H1 (cell line): ENCODE data around the gene AHDC1. TPM values are rescaled to one million over a fixed set of nuclear protein-coding genes. Genes with fewer than 3 reads are reported as not detected.

Experiments
- ATF3 ChIP-seq: IDR thresholded peaks from 2 replicates; pipeline ENCODE4 v1.6.1; 2011; ENCODE audit warnings: low read depth, mild to moderate bottlenecking, low read length; ENCODE audit not compliant: insufficient read depth
- CEBPB ChIP-seq: IDR thresholded peaks from 2 replicates; pipeline ENCODE4 v1.6.1; 2012; ENCODE audit warnings: low read depth, low read length
- CHD7 ChIP-seq: fragments of 300-600 bp; sonication (generic); IDR thresholded peaks from 2 replicates; pipeline ENCODE4 v1.7.1; 2012; ENCODE audit warnings: low read length, moderate library complexity, mild to moderate bottlenecking, inconsistent platforms; ENCODE audit not compliant: insufficient replicate concordance
- CTBP2 ChIP-seq: IDR thresholded peaks from 2 replicates; pipeline ENCODE4 v1.7.0; 2011; ENCODE audit warnings: borderline replicate concordance, mild to moderate bottlenecking, moderate library complexity, mixed read lengths, low read length; ENCODE audit not compliant: insufficient read depth, insufficient read length
- EP300 ChIP-seq, 2 experiments: IDR thresholded peaks; 1 replicate in 1 of 2; 2 replicates in 1 of 2; pipeline ENCODE4 v1.6.1; 2011 to 2012; ENCODE audit warnings: low read depth in 2 of 2, low read length in 2 of 2, mild to moderate bottlenecking in 2 of 2, borderline replicate concordance in 1 of 2, inconsistent platforms in 1 of 2, moderate library complexity in 1 of 2
- TEAD4 ChIP-seq: IDR thresholded peaks from 2 replicates; pipeline ENCODE4 v1.6.1; 2012; ENCODE audit warnings: low read depth, low read length, inconsistent platforms, mixed read lengths
- YY1 ChIP-seq: IDR thresholded peaks from 2 replicates; pipeline ENCODE4 v1.6.1; 2011; ENCODE audit warnings: low read depth, mild to moderate bottlenecking, low read length
- ZNF274 ChIP-seq: IDR thresholded peaks from 2 replicates; pipeline ENCODE4 v1.7.0; 2012; ENCODE audit warnings: low read length, borderline replicate concordance; ENCODE audit errors: extremely low read depth
- polyA plus RNA-seq, 7 experiments: library from polyadenylated mRNA; depleted of rRNA in 3 of 7; stranded (reverse) in 5 of 7; unstranded in 2 of 7; fragments of >200 nt in 5 of 7; fragments of 200-250 nt in 2 of 7; gene quantifications; 1 replicate in 5 of 7; 2 replicates in 1 of 7; 4 replicates in 1 of 7; pipeline versions ENCODE4 v1.2.1 to v1.2.3, GENCODE V29; 2011 to 2013; ENCODE audit warnings: missing spikeins in 2 of 7, mixed read lengths in 2 of 7
- total RNA-seq: library from RNA; stranded (reverse); fragmentation: NEBNext Ultra II Directional; extraction: Animal tissue kit (Norgen Biotek cat#: 25700); gene quantifications from 2 replicates; pipeline ENCODE4 v1.2.1, GENCODE V29; 2021
- TF ChIP-seq, protein P1 (sequence below): IDR thresholded peaks from 2 replicates; pipeline ENCODE4 v1.6.1; 2011; ENCODE audit warnings: low read length, improper control_type of control experiment

AHDC1 gene
- total and polyA plus RNA-seq, 2 of the 8 experiments (the other 6 are each of a cell fraction or from before 2014, with no cell fraction given): 4.4 to 35.1 TPM

DNA sequence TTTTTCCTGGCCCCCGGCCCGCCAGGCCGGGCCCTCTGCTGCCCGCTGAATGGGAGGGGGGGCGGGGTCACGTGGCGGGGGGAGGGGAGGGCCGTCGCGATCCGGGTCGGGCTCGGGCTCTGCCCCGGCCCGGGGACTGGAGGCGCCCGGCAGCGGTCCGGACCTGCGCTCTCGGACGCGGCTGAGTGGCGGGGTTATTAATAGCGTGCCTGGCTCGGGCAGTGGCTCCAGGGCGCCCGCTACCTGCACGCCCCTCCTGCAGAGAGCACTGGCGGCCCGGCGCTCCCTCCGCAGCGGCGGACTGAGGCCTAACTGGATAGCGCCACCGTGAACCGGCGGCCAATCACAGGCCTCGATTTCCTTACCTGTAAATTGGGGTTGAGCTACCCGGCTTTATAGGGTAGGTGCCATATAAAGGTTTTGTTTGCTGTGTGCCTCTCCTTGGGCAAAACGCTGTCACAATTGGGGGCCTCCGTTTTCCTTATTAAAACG lies 28.1 kb downstream of the AHDC1 start (continued):
- TF ChIP-seq CHD7 (no peak), ATF3 (no peak), YY1 (no peak; the same call in 1 of the 2 replicates), CEBPB (no peak), CTBP2 (no peak), ZNF274 (no peak), TEAD4 (no peak), EP300 (IDR thresholded peaks at IDR 0.05; ENCODE audit: borderline replicate concordance in 1 of 2, low read depth in 2 of 2, low read length in 2 of 2) (no peak)
- TF ChIP-seq, protein P1, sequence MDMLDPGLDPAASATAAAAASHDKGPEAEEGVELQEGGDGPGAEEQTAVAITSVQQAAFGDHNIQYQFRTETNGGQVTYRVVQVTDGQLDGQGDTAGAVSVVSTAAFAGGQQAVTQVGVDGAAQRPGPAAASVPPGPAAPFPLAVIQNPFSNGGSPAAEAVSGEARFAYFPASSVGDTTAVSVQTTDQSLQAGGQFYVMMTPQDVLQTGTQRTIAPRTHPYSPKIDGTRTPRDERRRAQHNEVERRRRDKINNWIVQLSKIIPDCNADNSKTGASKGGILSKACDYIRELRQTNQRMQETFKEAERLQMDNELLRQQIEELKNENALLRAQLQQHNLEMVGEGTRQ: peak; percentile 3; the same call in 1 of the 2 replicates
